ENCODE data around the gene F12.

F12 gene

DNA sequence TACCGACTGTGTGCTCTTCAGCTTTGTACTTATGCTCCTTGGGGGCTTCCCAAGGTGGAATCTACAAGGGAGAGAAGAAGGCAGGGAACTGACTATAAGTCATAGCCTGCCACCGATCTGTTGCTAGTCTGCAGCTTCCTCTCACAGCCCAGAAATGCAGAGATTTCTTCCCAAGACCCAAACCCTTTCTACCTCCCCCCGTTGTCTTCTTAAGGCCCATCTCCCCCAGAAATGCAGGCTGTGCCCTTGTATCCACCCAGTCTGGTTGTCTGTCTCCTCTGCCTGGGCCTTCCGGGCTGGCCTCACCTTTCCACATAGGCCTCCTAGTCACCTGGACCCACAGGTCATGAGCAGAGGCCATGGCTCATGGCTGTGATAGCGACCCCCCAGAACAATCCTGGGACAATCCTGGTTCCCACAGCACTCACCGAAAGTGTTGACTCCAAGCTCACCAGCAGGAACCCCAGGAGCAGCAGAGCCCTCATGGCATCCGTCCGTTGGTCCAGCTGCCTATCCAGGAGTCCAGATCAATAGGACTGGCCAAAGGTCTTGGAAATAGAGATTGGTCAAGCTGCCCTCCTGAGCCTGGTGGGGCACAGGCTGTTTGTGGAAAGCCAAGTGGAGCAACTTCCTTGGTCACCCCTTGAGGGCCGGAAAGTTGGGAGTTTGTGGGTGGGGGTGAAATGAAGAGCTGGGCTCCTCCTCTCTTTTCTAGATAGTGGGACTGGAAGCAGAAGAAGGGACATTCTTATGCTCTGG lies at the start of gene F12:
F12 (minus strand) TSS at position 522 of the 759 bp plus-strand sequence; CDS start at position 485, 37 bp downstream.
- Histone ChIP-seq H3K27ac (no peak within 1 kb of the TSS), H3K36me3 (replicated peaks) (no peaks in the 10 kb centered on the region), H3K27me3 (replicated peaks) (no peaks in the 10 kb centered on the region), H3K4me3 (ENCODE audit: low read depth, low read length) (no peak within 1 kb of the TSS)
- TF ChIP-seq, protein P1, sequence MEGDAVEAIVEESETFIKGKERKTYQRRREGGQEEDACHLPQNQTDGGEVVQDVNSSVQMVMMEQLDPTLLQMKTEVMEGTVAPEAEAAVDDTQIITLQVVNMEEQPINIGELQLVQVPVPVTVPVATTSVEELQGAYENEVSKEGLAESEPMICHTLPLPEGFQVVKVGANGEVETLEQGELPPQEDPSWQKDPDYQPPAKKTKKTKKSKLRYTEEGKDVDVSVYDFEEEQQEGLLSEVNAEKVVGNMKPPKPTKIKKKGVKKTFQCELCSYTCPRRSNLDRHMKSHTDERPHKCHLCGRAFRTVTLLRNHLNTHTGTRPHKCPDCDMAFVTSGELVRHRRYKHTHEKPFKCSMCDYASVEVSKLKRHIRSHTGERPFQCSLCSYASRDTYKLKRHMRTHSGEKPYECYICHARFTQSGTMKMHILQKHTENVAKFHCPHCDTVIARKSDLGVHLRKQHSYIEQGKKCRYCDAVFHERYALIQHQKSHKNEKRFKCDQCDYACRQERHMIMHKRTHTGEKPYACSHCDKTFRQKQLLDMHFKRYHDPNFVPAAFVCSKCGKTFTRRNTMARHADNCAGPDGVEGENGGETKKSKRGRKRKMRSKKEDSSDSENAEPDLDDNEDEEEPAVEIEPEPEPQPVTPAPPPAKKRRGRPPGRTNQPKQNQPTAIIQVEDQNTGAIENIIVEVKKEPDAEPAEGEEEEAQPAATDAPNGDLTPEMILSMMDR (IDR thresholded peaks at IDR 0.05; ENCODE audit: low read depth, low read length, missing control alignments): no peak
- DNase-seq: no peak
- in situ Hi-C loops (cut with HindIII; ENCODE audit: low pct_ligation_motif_present, low sequenced_read_pairs): no loop called here

DNA sequence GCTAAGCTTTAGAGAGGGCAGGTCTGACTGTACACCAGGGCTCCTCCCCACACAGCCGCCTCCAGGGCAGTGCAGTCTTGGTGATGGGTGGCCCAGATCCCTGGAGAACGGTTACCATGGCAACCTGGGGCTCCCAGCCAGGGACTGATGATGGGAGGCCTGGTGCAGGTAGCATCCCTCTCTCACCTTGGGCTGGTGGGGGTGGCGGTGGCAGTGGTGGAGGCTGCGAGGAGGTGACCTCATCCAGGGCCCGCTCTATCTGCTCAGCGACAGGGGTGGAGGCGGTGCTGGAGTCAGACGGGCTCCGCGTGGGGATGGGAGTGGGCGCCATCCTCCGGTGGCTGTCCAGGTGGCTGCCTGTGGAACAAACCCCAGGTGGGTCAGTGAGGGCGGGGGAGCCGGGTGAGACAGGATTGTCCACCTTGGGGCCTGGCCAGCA lies 49.6 kb upstream of the F12 start:
- Histone ChIP-seq H3K4me3 (ENCODE audit: low read depth, low read length) (no peak overlapping the region), H3K27me3 (replicated peaks) (no peaks in the 10 kb centered on the region), H3K36me3 (replicated peaks) (peaks cover 60% of the 10 kb centered on the region), H3K27ac (no peak overlapping the region)
- DNase-seq: peak; percentile 23
- TF ChIP-seq, protein P1 (IDR thresholded peaks at IDR 0.05; ENCODE audit: low read depth, low read length, missing control alignments): no peak
- in situ Hi-C loops (cut with HindIII; ENCODE audit: low pct_ligation_motif_present, low sequenced_read_pairs): no loop called here

- DNase-seq: no peak
- in situ Hi-C loops (cut with HindIII; ENCODE audit: low pct_ligation_motif_present, low sequenced_read_pairs): no loop called here
- H3K27ac ChIP-seq: peak overlapping the region; percentile 29
- no peaks in the 10 kb centered on the region for H3K27me3 ChIP-seq (replicated peaks)
- no peak overlapping the region for H3K4me3 ChIP-seq (ENCODE audit: low read depth, low read length)
- peaks cover 51% of the 10 kb centered on the region for H3K36me3 ChIP-seq (replicated peaks)
- TF ChIP-seq, protein P1 (IDR thresholded peaks at IDR 0.05; ENCODE audit: low read depth, low read length, missing control alignments): no peak
These were observed 48.7 kb upstream of the F12 start for GRCh38 chr5:177457852-177458681.

DNA sequence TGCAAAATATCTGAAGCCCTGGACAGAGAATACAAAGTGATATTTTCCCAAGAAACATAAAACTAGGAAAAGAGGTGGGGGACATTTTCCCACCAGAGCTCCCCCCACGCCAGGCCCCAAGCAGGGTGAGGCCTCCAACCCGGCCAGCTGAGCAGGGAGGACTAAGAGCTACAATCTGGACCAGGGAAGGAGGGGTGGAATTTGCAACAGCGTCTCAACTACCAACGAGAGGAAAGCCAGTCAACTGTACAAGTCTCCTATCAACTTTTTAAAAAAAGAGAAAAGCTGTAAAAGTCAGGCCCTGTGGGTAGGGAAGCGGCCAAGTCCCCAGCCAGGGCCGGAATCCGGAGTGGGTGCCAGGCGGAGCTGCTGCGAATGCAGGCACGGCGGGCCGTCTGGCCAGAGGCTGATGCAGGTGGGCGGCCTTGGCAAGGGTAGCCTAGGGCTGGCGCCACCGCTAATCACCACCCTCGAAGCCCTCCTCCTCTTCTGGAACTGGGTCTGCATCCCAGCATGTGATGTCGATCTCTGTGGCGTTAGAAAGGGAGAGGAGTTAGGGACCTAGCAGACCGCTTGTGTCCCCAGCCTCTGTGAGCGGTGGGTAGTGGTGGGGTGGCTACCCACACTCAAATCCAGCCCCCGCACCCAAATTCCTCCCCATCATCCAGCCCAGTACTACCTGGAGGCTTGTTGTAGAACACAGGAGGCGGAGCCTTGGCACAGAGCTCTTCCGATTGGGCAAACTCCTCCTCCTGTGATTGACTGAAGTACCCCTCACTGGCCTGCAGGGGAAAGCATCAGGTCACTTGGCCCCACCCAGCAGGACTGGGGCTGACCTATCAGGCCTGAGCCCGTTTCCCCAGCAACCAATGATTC lies 47.9 kb upstream of the F12 start:
- Histone ChIP-seq H3K27ac (no peak overlapping the region), H3K4me3 (ENCODE audit: low read depth, low read length) (no peak overlapping the region), H3K27me3 (replicated peaks) (no peaks in the 10 kb centered on the region), H3K36me3 (replicated peaks) (peaks cover 42% of the 10 kb centered on the region)
- DNase-seq: peak; percentile 95
- TF ChIP-seq, protein P1 (IDR thresholded peaks at IDR 0.05; ENCODE audit: low read depth, low read length, missing control alignments): peak; percentile 77
- in situ Hi-C loops (cut with HindIII; ENCODE audit: low pct_ligation_motif_present, low sequenced_read_pairs): no loop called here

GRCh38 chr5:177456591-177456964 lies 47.2 kb upstream of the F12 start:
- TF ChIP-seq, protein P1 (IDR thresholded peaks at IDR 0.05; ENCODE audit: low read depth, low read length, missing control alignments): no peak
- DNase-seq: no peak
- Histone ChIP-seq H3K4me3 (ENCODE audit: low read depth, low read length) (no peak overlapping the region), H3K27ac (no peak overlapping the region), H3K36me3 (replicated peaks) (peaks cover 41% of the 10 kb centered on the region), H3K27me3 (replicated peaks) (no peaks in the 10 kb centered on the region)
- in situ Hi-C loops (cut with HindIII; ENCODE audit: low pct_ligation_motif_present, low sequenced_read_pairs): no loop called here
